ENCODE data around the gene DPPA2. TPM values are rescaled to one million over a fixed set of nuclear protein-coding genes. Genes with fewer than 3 reads are reported as not detected.

DPPA2 gene
- total RNA-seq, 1 donor from 2014 or later, result 1.1 TPM

DNA sequence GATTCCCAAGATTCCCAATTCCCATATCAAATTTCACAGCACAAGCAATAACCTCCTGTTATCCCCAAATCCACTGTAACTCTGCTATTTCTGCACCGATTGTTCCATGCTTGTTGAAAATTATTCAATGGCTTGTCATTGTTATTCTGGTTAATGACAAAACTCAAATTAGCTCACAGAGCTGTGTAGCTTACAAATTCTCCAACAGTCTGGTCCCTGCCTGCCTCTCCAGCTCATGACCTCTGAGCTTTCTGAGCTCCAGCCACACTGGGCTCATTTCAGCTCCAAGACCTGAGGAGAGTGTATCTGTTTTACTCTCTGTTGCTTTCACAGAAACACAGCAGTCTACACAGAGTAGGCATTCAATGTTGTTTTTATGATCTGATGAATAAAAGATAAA, 3.3 kb downstream of the DPPA2 start:
- H3K9me3 Mint-ChIP-seq, result no peaks in the 10 kb centered on the region
- no peak for DNase-seq (ENCODE audit: low read depth, low spot score)
- no peak overlapping the region for H3K4me3 Mint-ChIP-seq
- H3K36me3 Mint-ChIP-seq (ENCODE audit: low read depth), result peaks cover 10% of the 10 kb centered on the region
- TF ChIP-seq, protein P1, sequence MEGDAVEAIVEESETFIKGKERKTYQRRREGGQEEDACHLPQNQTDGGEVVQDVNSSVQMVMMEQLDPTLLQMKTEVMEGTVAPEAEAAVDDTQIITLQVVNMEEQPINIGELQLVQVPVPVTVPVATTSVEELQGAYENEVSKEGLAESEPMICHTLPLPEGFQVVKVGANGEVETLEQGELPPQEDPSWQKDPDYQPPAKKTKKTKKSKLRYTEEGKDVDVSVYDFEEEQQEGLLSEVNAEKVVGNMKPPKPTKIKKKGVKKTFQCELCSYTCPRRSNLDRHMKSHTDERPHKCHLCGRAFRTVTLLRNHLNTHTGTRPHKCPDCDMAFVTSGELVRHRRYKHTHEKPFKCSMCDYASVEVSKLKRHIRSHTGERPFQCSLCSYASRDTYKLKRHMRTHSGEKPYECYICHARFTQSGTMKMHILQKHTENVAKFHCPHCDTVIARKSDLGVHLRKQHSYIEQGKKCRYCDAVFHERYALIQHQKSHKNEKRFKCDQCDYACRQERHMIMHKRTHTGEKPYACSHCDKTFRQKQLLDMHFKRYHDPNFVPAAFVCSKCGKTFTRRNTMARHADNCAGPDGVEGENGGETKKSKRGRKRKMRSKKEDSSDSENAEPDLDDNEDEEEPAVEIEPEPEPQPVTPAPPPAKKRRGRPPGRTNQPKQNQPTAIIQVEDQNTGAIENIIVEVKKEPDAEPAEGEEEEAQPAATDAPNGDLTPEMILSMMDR (conservative IDR thresholded peaks at IDR 0.05), result no peak
- H3K4me1 Mint-ChIP-seq, result peaks cover 5% of the 10 kb centered on the region
- H3K27ac Mint-ChIP-seq (ENCODE audit: unreplicated experiment), result peak overlapping the region; percentile 44
- H3K27me3 Mint-ChIP-seq (ENCODE audit: low read depth), result no peaks in the 10 kb centered on the region

DNA sequence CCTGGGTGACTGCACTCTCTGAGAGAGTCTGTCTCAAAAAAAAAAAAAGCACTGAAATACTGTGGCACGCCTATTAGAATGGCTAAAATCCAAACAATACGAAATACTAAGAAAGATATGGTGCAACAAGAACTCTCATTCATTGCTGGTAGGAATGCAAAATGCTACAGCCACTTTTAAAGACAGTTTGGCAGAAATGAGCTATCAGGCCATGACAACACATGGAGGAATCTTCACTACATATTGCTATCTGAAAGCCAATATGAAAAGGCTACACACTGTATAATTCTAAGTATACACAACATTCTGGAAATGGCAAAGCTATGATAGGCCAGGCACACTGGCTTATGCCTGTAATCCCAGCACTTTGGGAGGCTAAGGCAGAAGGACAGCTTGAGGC, 18.8 kb downstream of the DPPA2 start:
- TF ChIP-seq, protein P1 (conservative IDR thresholded peaks at IDR 0.05), result no peak
- Mint-ChIP-seq H3K4me1 (no peaks in the 10 kb centered on the region), H3K36me3 (ENCODE audit: low read depth) (peaks cover 2% of the 10 kb centered on the region), H3K27ac (ENCODE audit: unreplicated experiment) (no peak overlapping the region), H3K4me3 (no peak overlapping the region), H3K27me3 (ENCODE audit: low read depth) (no peaks in the 10 kb centered on the region), H3K9me3 (no peaks in the 10 kb centered on the region)
- no peak for DNase-seq (ENCODE audit: low read depth, low spot score)

DNA sequence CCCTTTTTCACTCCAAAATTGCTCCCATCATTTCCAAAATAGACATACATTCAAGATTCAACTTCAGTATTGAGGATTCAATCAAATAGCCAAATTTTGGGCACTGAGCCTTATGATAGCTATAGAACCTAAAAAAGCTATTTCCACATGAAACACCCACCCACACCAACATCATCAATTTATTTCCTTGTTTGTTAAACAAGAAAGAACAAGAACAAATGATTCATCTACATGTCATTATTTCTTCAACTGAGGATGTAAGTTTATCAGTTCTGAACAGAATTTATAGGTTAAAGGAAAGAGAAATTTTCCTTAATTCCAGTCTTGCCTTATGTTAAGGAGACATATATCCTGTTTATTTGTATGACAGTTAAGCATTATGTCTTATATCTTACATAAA, 32.2 kb downstream of the DPPA2 start:
- H3K27me3 Mint-ChIP-seq (ENCODE audit: low read depth), result no peaks in the 10 kb centered on the region
- TF ChIP-seq, protein P1 (conservative IDR thresholded peaks at IDR 0.05), result no peak
- H3K4me1 Mint-ChIP-seq, result peaks cover 10% of the 10 kb centered on the region
- H3K4me3 Mint-ChIP-seq, result no peak overlapping the region
- H3K27ac Mint-ChIP-seq (ENCODE audit: unreplicated experiment), result no peak overlapping the region
- DNase-seq (ENCODE audit: low read depth, low spot score), result no peak
- peaks cover 2% of the 10 kb centered on the region for H3K9me3 Mint-ChIP-seq
- H3K36me3 Mint-ChIP-seq (ENCODE audit: low read depth), result no peaks in the 10 kb centered on the region

DNA sequence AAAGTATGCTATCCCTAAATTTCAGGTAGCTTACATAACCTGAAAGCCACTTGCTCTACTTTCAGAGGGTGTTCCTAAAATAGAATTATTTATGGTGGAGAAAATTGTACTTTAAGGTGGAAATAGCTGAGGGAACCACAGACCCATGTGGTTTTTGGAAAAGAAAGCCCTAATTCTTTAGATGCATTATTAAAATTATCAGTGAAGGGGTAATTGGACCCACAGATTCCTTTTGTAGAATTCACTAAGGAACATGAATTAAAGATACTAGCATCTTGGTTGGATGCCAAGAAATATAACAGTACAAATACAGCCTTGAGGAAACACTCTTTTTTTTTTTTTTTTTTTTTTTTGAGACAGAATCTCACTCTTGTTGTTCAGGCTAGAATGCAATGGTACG, 37.8 kb downstream of the DPPA2 start:
- Mint-ChIP-seq H3K36me3 (ENCODE audit: low read depth) (no peaks in the 10 kb centered on the region), H3K4me3 (no peak overlapping the region), H3K27me3 (ENCODE audit: low read depth) (no peaks in the 10 kb centered on the region), H3K9me3 (no peaks in the 10 kb centered on the region), H3K4me1 (peaks cover 11% of the 10 kb centered on the region), H3K27ac (ENCODE audit: unreplicated experiment) (no peak overlapping the region)
- no peak for DNase-seq (ENCODE audit: low read depth, low spot score)
- TF ChIP-seq, protein P1 (conservative IDR thresholded peaks at IDR 0.05), result no peak

DNA sequence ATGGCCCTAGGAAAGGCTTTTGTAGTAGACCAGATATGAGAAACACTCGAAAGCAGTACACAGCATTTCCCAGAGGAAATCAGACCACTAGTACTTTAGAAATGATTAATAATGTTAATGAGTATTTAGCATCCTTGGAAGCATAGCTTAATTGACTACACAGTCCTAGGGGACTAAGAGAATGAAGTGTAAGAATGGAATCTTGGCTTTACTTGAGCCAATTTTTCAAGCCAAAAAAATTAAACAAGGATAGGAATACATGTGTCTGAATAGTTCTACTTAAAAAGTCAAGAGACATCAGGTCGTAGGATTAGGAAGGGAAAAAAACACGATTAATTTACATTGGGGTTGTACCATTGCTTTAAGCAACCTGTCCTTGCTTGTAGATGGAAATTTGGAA, 38.2 kb downstream of the DPPA2 start:
- H3K27ac Mint-ChIP-seq (ENCODE audit: unreplicated experiment), result no peak overlapping the region
- H3K9me3 Mint-ChIP-seq, result no peaks in the 10 kb centered on the region
- H3K27me3 Mint-ChIP-seq (ENCODE audit: low read depth), result no peaks in the 10 kb centered on the region
- H3K4me3 Mint-ChIP-seq, result no peak overlapping the region
- DNase-seq (ENCODE audit: low read depth, low spot score), result no peak
- TF ChIP-seq, protein P1 (conservative IDR thresholded peaks at IDR 0.05), result no peak
- no peaks in the 10 kb centered on the region for H3K36me3 Mint-ChIP-seq (ENCODE audit: low read depth)
- peaks cover 11% of the 10 kb centered on the region for H3K4me1 Mint-ChIP-seq

Data from neural crest cell (in vitro differentiated cells).